Upper lobe of left lung (tissue), 6 donors: Measurements from ENCODE around the gene GAK. TPM values are rescaled to one million over a fixed set of nuclear protein-coding genes. Genes with fewer than 3 reads are reported as not detected.
A peak's percentile ranks its signal among the peaks of the same experiment; 100 is the strongest.

Experiments used
- ATAC-seq, 2 donors: fragments of 200-7000 bp; cut with Tn5 transposase; one replicate each; pipeline ENCODE4 v1.9.1; 2022; ENCODE audit warnings: mild to moderate bottlenecking in 2 of 2, moderate library complexity in 2 of 2; ENCODE audit not compliant: low FRiP score in 2 of 2
- DNase-seq, 2 donors: peaks; one replicate each; pipeline ENCODE4 v3.0.0-alpha.2; 2019 to 2020
- H3K27ac ChIP-seq, 4 donors: fragments of 200-600 bp; sonication (generic); one replicate each; pipeline ENCODE4 v1.5.1; 2016 to 2019
- H3K27me3 ChIP-seq, 4 donors: fragments of 200-600 bp; sonication (generic); one replicate each; pipeline ENCODE4 v1.5.1; 2017 to 2019
- H3K36me3 ChIP-seq, 4 donors: fragments of 200-600 bp; sonication (generic); one replicate each; pipeline ENCODE4 v1.5.1; 2016 to 2019
- H3K4me1 ChIP-seq, 4 donors: fragments of 200-600 bp; sonication (generic); one replicate each; pipeline ENCODE4 v1.5.1; 2018 to 2019
- H3K4me3 ChIP-seq, 4 donors: fragments of 200-600 bp; sonication (generic); one replicate each; pipeline ENCODE4 v1.5.1; 2017 to 2019; ENCODE audit warnings: mild to moderate bottlenecking in 2 of 4, moderate library complexity in 1 of 4
- H3K9me3 ChIP-seq, 4 donors: fragments of 200-600 bp; sonication (generic); one replicate each; pipeline ENCODE4 v1.5.1; 2018 to 2019
- CTCF ChIP-seq, 6 experiments: fragments of 450-650 bp in 4 of 6; fragments of 200-600 bp in 2 of 6; sonication (generic) in 2 of 6; IDR thresholded peaks; one replicate each; pipeline ENCODE4 v1.5.1; 2016 to 2019; ENCODE audit warnings: antibody characterized with exemption in 6 of 6
- EP300 ChIP-seq, 4 donors: sonication (generic); formaldehyde crosslinking; IDR thresholded peaks; one replicate each; pipeline ENCODE4 v1.5.1; 2017; ENCODE audit warnings: antibody characterized with exemption in 4 of 4, control low read depth in 2 of 4
- POLR2A ChIP-seq, 4 donors: fragments of 450-650 bp; IDR thresholded peaks; one replicate each; pipeline ENCODE4 v1.5.1; 2016 to 2017; ENCODE audit warnings: antibody characterized with exemption in 4 of 4, mild to moderate bottlenecking in 2 of 4
- POLR2AphosphoS5 ChIP-seq, 2 donors: sonication (generic); formaldehyde crosslinking; IDR thresholded peaks; one replicate each; pipeline ENCODE4 v1.5.1; 2017; ENCODE audit warnings: antibody characterized with exemption in 2 of 2
- WGBS, 2 donors: methylation state at CpG; one replicate each; pipeline ENCODE4 v1.1.5; 2017 to 2018; 5-methylcytosine and 5-hydroxymethylcytosine counted together
- total RNA-seq, 6 donors: library from RNA; depleted of rRNA in 4 of 6; stranded (reverse); fragments of >200 nt in 4 of 6; gene quantifications; one replicate each; pipeline versions ENCODE4 v1.1.0 to v1.2.1, GENCODE V29; 2016 to 2021
- donor health status: DM: no; HTN: no; CAD: no; lungs with moderate emphysema.
- donor health status: DM: no; HTN: yes; CAD: no; lungs with severe emphysema.

Gene GAK
- total RNA-seq, 6 donors from 2014 or later = 116 to 380 (median 154) TPM

GRCh38 chr4:823176-823760 is 108.8 kb downstream of the GAK start:
- H3K4me3 ChIP-seq = no peak overlapping the region
- WGBS, 2 donors = 80 to 82% methylated on average over 6 to 21 of the region's 21 CpGs
- H3K4me1 ChIP-seq = peaks cover 15 to 27% (median 18%) of the 10 kb centered on the region in 4 donors
- H3K36me3 ChIP-seq = no peaks in the 10 kb centered on the region
- peaks cover 0 to 46% (median 31%) of the 10 kb centered on the region in 4 donors for H3K27me3 ChIP-seq
- H3K9me3 ChIP-seq = no peaks in the 10 kb centered on the region
- no peak for DNase-seq
- TF ChIP-seq POLR2A (IDR thresholded peaks at IDR 0.05) (no peak), CTCF (IDR thresholded peaks at IDR 0.05) (no peak), POLR2AphosphoS5 (IDR thresholded peaks at IDR 0.05) (no peak), EP300 (IDR thresholded peaks at IDR 0.05) (no peak)
- ATAC-seq = no peak
- no peak overlapping the region for H3K27ac ChIP-seq

- 46 to 53% methylated on average over 19 to 23 of the region's 24 CpGs for WGBS, 2 donors
- no peaks in the 10 kb centered on the region for H3K9me3 ChIP-seq
- H3K27me3 ChIP-seq = peaks cover 0 to 41% (median 29%) of the 10 kb centered on the region in 4 donors
- ATAC-seq (no peak), DNase-seq (no peak)
- TF ChIP-seq POLR2AphosphoS5 (IDR thresholded peaks at IDR 0.05) = no peak
- no peak for TF ChIP-seq EP300 (IDR thresholded peaks at IDR 0.05)
- no peak for TF ChIP-seq POLR2A (IDR thresholded peaks at IDR 0.05)
- TF ChIP-seq CTCF (IDR thresholded peaks at IDR 0.05) = no peak
- H3K36me3 ChIP-seq = no peaks in the 10 kb centered on the region
- peaks cover 15 to 27% (median 18%) of the 10 kb centered on the region in 4 donors for H3K4me1 ChIP-seq
- H3K27ac ChIP-seq = no peak overlapping the region
- no peak overlapping the region for H3K4me3 ChIP-seq
Observed at GRCh38 chr4:822361-823175, 109.5 kb downstream of the GAK start.

- TF ChIP-seq CTCF (IDR thresholded peaks at IDR 0.05) (no peak), EP300 (IDR thresholded peaks at IDR 0.05) (no peak)
- DNase-seq (peak in 1 of 2 donors; percentile 76), ATAC-seq (no peak)
- Histone ChIP-seq H3K36me3 (no peaks in the 10 kb centered on the region), H3K4me3 (no peak overlapping the region), H3K27ac (no peak overlapping the region), H3K9me3 (no peaks in the 10 kb centered on the region), H3K4me1 (peaks cover 11 to 20% (median 13%) of the 10 kb centered on the region in 4 donors), H3K27me3 (peaks cover 0 to 32% (median 19%) of the 10 kb centered on the region in 4 donors)
- 76 to 77% methylated on average over 16 of the region's 16 CpGs for WGBS, 2 donors
Observed at GRCh38 chr4:821631-822030, 110.5 kb downstream of the GAK start.

GRCh38 chr4:821181-821591 is 110.9 kb downstream of the GAK start:
- H3K4me3 ChIP-seq = no peak overlapping the region
- no peaks in the 10 kb centered on the region for H3K36me3 ChIP-seq
- WGBS, 2 donors = 73% methylated on average over 3 to 22 of the region's 22 CpGs
- ATAC-seq = no peak
- peaks cover 0 to 29% (median 17%) of the 10 kb centered on the region in 4 donors for H3K27me3 ChIP-seq
- TF ChIP-seq POLR2A (IDR thresholded peaks at IDR 0.05) = no peak
- no peak for TF ChIP-seq CTCF (IDR thresholded peaks at IDR 0.05)
- TF ChIP-seq EP300 (IDR thresholded peaks at IDR 0.05) = no peak
- TF ChIP-seq POLR2AphosphoS5 (IDR thresholded peaks at IDR 0.05) = no peak
- peaks cover 8 to 16% (median 11%) of the 10 kb centered on the region in 4 donors for H3K4me1 ChIP-seq
- no peak overlapping the region for H3K27ac ChIP-seq
- H3K9me3 ChIP-seq = no peaks in the 10 kb centered on the region
- peak in 1 of 2 donors; percentile 71 for DNase-seq
